Measurements from ENCODE around the gene PRLR.

GRCh38 chr5:35048910-35049309, 181.4 kb downstream of the PRLR start:
- no peak for TF ChIP-seq CTCF (IDR thresholded peaks at IDR 0.05)
- no peak for TF ChIP-seq POLR2A (IDR thresholded peaks at IDR 0.05)

Measured in body of pancreas (tissue), 4 donors.